K562 (cell line): ENCODE data around the gene CAMK1D. TPM values are rescaled to one million over a fixed set of nuclear protein-coding genes. Genes with fewer than 3 reads are reported as not detected.

ENCODE experiments used
- ATAC-seq: fragments of 200-7000 bp; cut with Tn5 transposase; 3 replicates; pipeline ENCODE4 v1.9.1; 2020; ENCODE audit warnings: moderate library complexity
- BruUV-seq: library from RNA; stranded (reverse); fragments of 400-500 nt; replicated peaks from 2 replicates; lab custom pipeline; 2021; lab: Mats Ljungman, UMichigan
- CTCF ChIA-PET: fragments of 300-600 bp; formaldehyde crosslinking; extraction: SDS; loops from one replicate; lab custom pipeline; 2021; ENCODE audit warnings: low intra/inter-chr PET ratio; lab: Yijun Ruan, JAX
- POLR2A ChIA-PET: fragments of 300-600, 350-650 bp; sonication (Branson Sonifier 250); formaldehyde crosslinking; extraction: SDS; loops from one replicate; lab custom pipeline; 2021; ENCODE audit warnings: antibody characterized with exemption, inconsistent platforms; lab: Yijun Ruan, JAX
- DNase-seq, 4 experiments: peaks; one replicate each; pipeline versions ENCODE4 v3.0.0 to v3.0.0-alpha.2; 2011 to 2018; ENCODE audit warnings: low spot score in 3 of 4, mixed read lengths in 3 of 4; ENCODE audit errors: extremely low read depth in 1 of 4
- FAIRE-seq: peaks from 2 replicates; lab custom pipeline; 2011; peaks lifted over from hg19 to GRCh38; lab: Jason Lieb, UNC
- H2AFZ ChIP-seq: 2 replicates; pipeline ENCODE4 v1.6.0; 2011; ENCODE audit warnings: low read depth, low read length, control low read depth, inconsistent platforms
- H3K27ac ChIP-seq: fragments of 200-600 bp; 3 replicates; pipeline ENCODE4 v1.8.0; 2011; ENCODE audit warnings: low read depth, mild to moderate bottlenecking, control low read depth, inconsistent platforms, low read length, moderate library complexity, mixed read lengths; ENCODE audit errors: extremely low read depth
- H3K27me3 ChIP-seq, 2 experiments: fragments of 300-600 bp in 1 of 2; 2 replicates in 1 of 2; 3 replicates in 1 of 2; pipeline versions ENCODE4 v1.6.0 to v1.8.0; 2011; ENCODE audit warnings: inconsistent platforms in 2 of 2, low read length in 2 of 2, mild to moderate bottlenecking in 1 of 2, mixed read lengths in 1 of 2, moderate library complexity in 1 of 2; ENCODE audit not compliant: control insufficient read depth in 2 of 2, insufficient read depth in 2 of 2
- H3K36me3 ChIP-seq: fragments of 300-600 bp; 3 replicates; pipeline ENCODE4 v1.8.0; 2011; ENCODE audit warnings: mild to moderate bottlenecking, low read length, inconsistent platforms; ENCODE audit not compliant: control insufficient read depth, insufficient read depth
- H3K4me1 ChIP-seq, 2 experiments: fragments of 200-600 bp in 1 of 2; replicated peaks in 1 of 2; 2 replicates in 1 of 2; 3 replicates in 1 of 2; pipeline versions ENCODE4 v1.5.1 to v1.8.0; 2011; ENCODE audit warnings: inconsistent platforms in 2 of 2, low read length in 2 of 2, mild to moderate bottlenecking in 1 of 2, mixed read lengths in 1 of 2, moderate library complexity in 1 of 2; ENCODE audit not compliant: control insufficient read depth in 2 of 2, insufficient read depth in 2 of 2
- H3K4me2 ChIP-seq: 2 replicates; pipeline ENCODE4 v1.6.1; 2011; ENCODE audit warnings: low read length, control low read depth, inconsistent platforms, mixed read lengths; ENCODE audit not compliant: insufficient read depth
- H3K4me3 ChIP-seq: fragments of 200-600 bp; sonication (generic), shearing (Covaris generic); 2 replicates; pipeline ENCODE4 v1.5.1; 2016; ENCODE audit warnings: control low read depth, inconsistent platforms
- H3K79me2 ChIP-seq: fragments of 200-600 bp; 3 replicates; pipeline ENCODE4 v1.8.0; 2011; ENCODE audit warnings: low read length, inconsistent platforms; ENCODE audit not compliant: control insufficient read depth, insufficient read depth
- H3K9ac ChIP-seq, 2 experiments: 2 replicates each; pipeline versions ENCODE4 v1.6.0 to v1.6.1; 2011; ENCODE audit warnings: low read depth in 2 of 2, low read length in 2 of 2, control low read depth in 1 of 2, inconsistent platforms in 1 of 2, mild to moderate bottlenecking in 1 of 2, mixed read lengths in 1 of 2; ENCODE audit not compliant: insufficient read depth in 1 of 2
- H3K9me1 ChIP-seq: one replicate; pipeline ENCODE4 v1.6.0; 2011; ENCODE audit warnings: inconsistent platforms, mild to moderate bottlenecking, low read length, moderate library complexity; ENCODE audit not compliant: control insufficient read depth, insufficient read depth
- H3K9me3 ChIP-seq: replicated peaks from 2 replicates; pipeline ENCODE4 v1.5.1; 2011; ENCODE audit warnings: low read depth, low read length, inconsistent platforms; ENCODE audit not compliant: control insufficient read depth, insufficient read depth
- H4K20me1 ChIP-seq: replicated peaks from 2 replicates; pipeline ENCODE4 v1.6.1; 2011; ENCODE audit warnings: low read length, inconsistent platforms, mixed read lengths; ENCODE audit not compliant: control insufficient read depth, insufficient read depth
- BMI1 ChIP-seq: fragments of 150-350 bp; IDR thresholded peaks from 2 replicates; pipeline ENCODE4 v1.6.1; 2014; ENCODE audit warnings: low read length
- BRF1 ChIP-seq: IDR thresholded peaks from 3 replicates; pipeline ENCODE4 v1.6.1; 2011; ENCODE audit warnings: borderline replicate concordance, mild to moderate bottlenecking; ENCODE audit not compliant: insufficient read length; ENCODE audit errors: extremely low read depth
- ETV6 ChIP-seq, 3 experiments: fragments of 150-350 bp in 1 of 3; sonication (generic) in 1 of 3; formaldehyde crosslinking in 1 of 3; IDR thresholded peaks; 2 replicates each; pipeline versions ENCODE4 v1.6.1 to v1.8.0; 2014 to 2022; ENCODE audit warnings: borderline replicate concordance in 2 of 3, low read depth in 2 of 3, antibody characterized with exemption in 1 of 3, low read length in 1 of 3, mild to moderate bottlenecking in 1 of 3, missing genetic modification reagents in 1 of 3
- GTF2E2 ChIP-seq: fragments of 200-800 bp; sonication (Bioruptor generic); IDR thresholded peaks from 2 replicates; pipeline ENCODE4 v1.6.1; 2016; ENCODE audit warnings: missing genetic modification characterization, missing compliant biosample characterization
- MAFF ChIP-seq: IDR thresholded peaks from 2 replicates; pipeline ENCODE4 v1.6.1; 2012; ENCODE audit warnings: low read length, improper control_type of control experiment
- MTA1 ChIP-seq: fragments of 450-650 bp; IDR thresholded peaks from 2 replicates; pipeline ENCODE4 v1.6.1; 2017; ENCODE audit warnings: borderline replicate concordance
- PCBP1 ChIP-seq: fragments of 200-400 bp; formaldehyde crosslinking; IDR thresholded peaks from 2 replicates; pipeline ENCODE4 v1.6.1; 2018; ENCODE audit warnings: mild to moderate bottlenecking, low read depth, low read length; ENCODE audit not compliant: poor library complexity, severe bottlenecking
- PCBP2 ChIP-seq: fragments of 200-400 bp; formaldehyde crosslinking; IDR thresholded peaks from 2 replicates; pipeline ENCODE4 v1.6.1; 2018; ENCODE audit warnings: low read length, low read depth, mild to moderate bottlenecking, moderate library complexity; ENCODE audit not compliant: poor library complexity, severe bottlenecking
- THAP12 ChIP-seq: fragments of 250-450 bp; sonication (Bioruptor Pico); IDR thresholded peaks from 2 replicates; pipeline ENCODE4 v1.9.0; 2021; ENCODE audit warnings: mild to moderate bottlenecking, inconsistent platforms
- TRIM24 ChIP-seq, 2 experiments: fragments of 450-650 bp; IDR thresholded peaks; 2 replicates each; pipeline ENCODE4 v1.6.1; 2016
- ZBTB1 ChIP-seq: sonication (generic); formaldehyde crosslinking; IDR thresholded peaks from 2 replicates; pipeline ENCODE4 v1.8.1; 2023; ENCODE audit warnings: missing genetic modification reagents, low read depth, mild to moderate bottlenecking, borderline replicate concordance
- ZNF133 ChIP-seq: fragments of 250-450 bp; sonication (Bioruptor Pico); IDR thresholded peaks from 2 replicates; pipeline ENCODE4 v1.4.0; 2020; ENCODE audit warnings: mild to moderate bottlenecking
- ZNF311 ChIP-seq: fragments of 250-450 bp; sonication (Bioruptor Pico); IDR thresholded peaks from 2 replicates; pipeline ENCODE4 v1.4.0; 2020; ENCODE audit warnings: mild to moderate bottlenecking, moderate library complexity
- ZNF507 ChIP-seq: conservative IDR thresholded peaks from 2 replicates; pipeline ENCODE4 v1.6.1; 2017; ENCODE audit warnings: missing genetic modification characterization, missing compliant biosample characterization
- ZNF76 ChIP-seq: fragments of 250-450 bp; sonication (Bioruptor Pico); IDR thresholded peaks from 2 replicates; pipeline ENCODE4 v1.4.0; 2020; ENCODE audit warnings: mild to moderate bottlenecking, moderate library complexity, borderline replicate concordance
- WGBS: fragments of 100-300 bp; shearing (Covaris generic); methylation state at CpG from one replicate; pipeline ENCODE4 v1.1.6; 2016; ENCODE audit warnings: low coverage, mixed read lengths; ENCODE audit not compliant: insufficient coverage; ENCODE audit errors: missing lambda C conversion rate; 5-methylcytosine and 5-hydroxymethylcytosine counted together
- in situ Hi-C: fragments of 300-500 bp; cut with MboI; formaldehyde crosslinking; loops from 4 replicates; pipeline ENCODE4 v1.15.0; 2018; ENCODE audit warnings: inconsistent platforms, mixed read lengths
- intact Hi-C: fragments of 100-400 bp; cut with micrococcal nuclease; formaldehyde crosslinking; loops from 2 replicates; pipeline ENCODE4 v1.14.2; 2022
- polyA plus RNA-seq, 8 experiments: library from polyadenylated mRNA; depleted of rRNA in 4 of 8; stranded (reverse) in 5 of 8; unstranded in 3 of 8; fragments of >200 nt; fragmentation: Nextera tagmentation in 2 of 8; fragmentation: Illumina TruSeq in 1 of 8; extraction: Ambion mirVana in 2 of 8; extraction: Trizol in 1 of 8; gene quantifications; 2 replicates each; pipeline versions ENCODE4 v1.2.1 to v1.2.3, GENCODE V29; 2011 to 2014; ENCODE audit warnings: inconsistent platforms in 1 of 8, missing spikeins in 1 of 8
- total RNA-seq, 7 experiments: library from RNA; depleted of rRNA in 6 of 7; stranded (reverse); fragments of >200 nt in 6 of 7; fragmentation: Illumina TruSeq in 2 of 7; extraction: Trizol in 2 of 7; gene quantifications; 2 replicates each; pipeline versions ENCODE4 v1.2.1 to v1.2.3, GENCODE V29; 2011 to 2021; ENCODE audit warnings: low replicate concordance in 1 of 7
- TF ChIP-seq, protein P1 (sequence below): fragments of 450-650 bp; formaldehyde crosslinking; IDR thresholded peaks from 2 replicates; pipeline ENCODE4 v1.4.0; 2022; ENCODE audit warnings: missing genetic modification characterization
- TF ChIP-seq, protein P2 (sequence below): fragments of 200-400 bp; formaldehyde crosslinking; IDR thresholded peaks from 2 replicates; pipeline ENCODE4 v1.6.1; 2017; ENCODE audit warnings: mild to moderate bottlenecking, low read depth, low read length, moderate library complexity

Gene CAMK1D
- total and polyA plus RNA-seq, 9 of the 15 experiments (the other 6 are each of a cell fraction or from before 2014, with no cell fraction given): 0.12 to 0.24 (median 0.20) TPM; not detected in 5

GRCh38 chr10:12583891-12584595 lies 234.7 kb downstream of the CAMK1D start:
- TF ChIP-seq ZBTB1 (CRISPR knock-in tag) (no peak), ZNF76 (CRISPR knock-in tag) (no peak), MTA1 (no peak), ZNF311 (CRISPR knock-in tag) (no peak), GTF2E2 (tag) (no peak), PCBP1 (no peak), BRF1 (no peak), MAFF (no peak), ETV6 (IDR thresholded peaks at IDR 0.05; ENCODE audit: borderline replicate concordance in 1 of 2, low read depth in 2 of 2, low read length in 1 of 2) (no peak), ETV6 (CRISPR knock-in tag; IDR thresholded peaks at IDR 0.05; ENCODE audit: borderline replicate concordance) (no peak), THAP12 (CRISPR knock-in tag) (no peak), BMI1 (no peak), PCBP2 (no peak), ZNF133 (CRISPR knock-in tag) (no peak), ZNF507 (no peak), TRIM24 (IDR thresholded peaks at IDR 0.05) (no peak)
- TF ChIP-seq, protein P1, sequence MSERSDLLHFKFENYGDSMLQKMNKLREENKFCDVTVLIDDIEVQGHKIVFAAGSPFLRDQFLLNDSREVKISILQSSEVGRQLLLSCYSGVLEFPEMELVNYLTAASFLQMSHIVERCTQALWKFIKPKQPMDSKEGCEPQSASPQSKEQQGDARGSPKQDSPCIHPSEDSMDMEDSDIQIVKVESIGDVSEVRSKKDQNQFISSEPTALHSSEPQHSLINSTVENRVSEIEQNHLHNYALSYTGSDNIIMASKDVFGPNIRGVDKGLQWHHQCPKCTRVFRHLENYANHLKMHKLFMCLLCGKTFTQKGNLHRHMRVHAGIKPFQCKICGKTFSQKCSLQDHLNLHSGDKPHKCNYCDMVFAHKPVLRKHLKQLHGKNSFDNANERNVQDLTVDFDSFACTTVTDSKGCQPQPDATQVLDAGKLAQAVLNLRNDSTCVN (CRISPR knock-in tag): no peak
- TF ChIP-seq, protein P2, sequence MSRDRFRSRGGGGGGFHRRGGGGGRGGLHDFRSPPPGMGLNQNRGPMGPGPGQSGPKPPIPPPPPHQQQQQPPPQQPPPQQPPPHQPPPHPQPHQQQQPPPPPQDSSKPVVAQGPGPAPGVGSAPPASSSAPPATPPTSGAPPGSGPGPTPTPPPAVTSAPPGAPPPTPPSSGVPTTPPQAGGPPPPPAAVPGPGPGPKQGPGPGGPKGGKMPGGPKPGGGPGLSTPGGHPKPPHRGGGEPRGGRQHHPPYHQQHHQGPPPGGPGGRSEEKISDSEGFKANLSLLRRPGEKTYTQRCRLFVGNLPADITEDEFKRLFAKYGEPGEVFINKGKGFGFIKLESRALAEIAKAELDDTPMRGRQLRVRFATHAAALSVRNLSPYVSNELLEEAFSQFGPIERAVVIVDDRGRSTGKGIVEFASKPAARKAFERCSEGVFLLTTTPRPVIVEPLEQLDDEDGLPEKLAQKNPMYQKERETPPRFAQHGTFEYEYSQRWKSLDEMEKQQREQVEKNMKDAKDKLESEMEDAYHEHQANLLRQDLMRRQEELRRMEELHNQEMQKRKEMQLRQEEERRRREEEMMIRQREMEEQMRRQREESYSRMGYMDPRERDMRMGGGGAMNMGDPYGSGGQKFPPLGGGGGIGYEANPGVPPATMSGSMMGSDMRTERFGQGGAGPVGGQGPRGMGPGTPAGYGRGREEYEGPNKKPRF: no peak
- Histone ChIP-seq H3K27me3 (peaks cover 8 to 14% of the 10 kb centered on the region in 2 experiments; a peak in 3 of 5 replicates), H3K9me3 (no peaks in the 10 kb centered on the region), H3K27ac (no peak overlapping the region), H2AFZ (no peak overlapping the region), H3K9ac (no peak overlapping the region), H3K4me3 (no peak overlapping the region), H4K20me1 (no peaks in the 10 kb centered on the region), H3K9me1 (no peaks in the 10 kb centered on the region), H3K4me2 (no peak overlapping the region), H3K36me3 (no peaks in the 10 kb centered on the region), H3K4me1 (no peaks in the 10 kb centered on the region), H3K79me2 (no peaks in the 10 kb centered on the region)
- ATAC-seq: no peak
- in situ Hi-C loops: no loop called here
- 3% methylated on average over 5 of the region's 5 CpGs for WGBS
- ChIA-PET POLR2A (interaction anchor here (0.7 kb wide), 1 partner anchor 12 kb away, joined by 4 read pairs; no protein-coding TSS in a partner anchor), CTCF (no interaction called here)
- intact Hi-C loops: no loop called here
- FAIRE-seq: no peak
- DNase-seq: no peak
- BruUV-seq: no TSS peak
